ENCODE measurements around the gene CTNNA2.

Gene CTNNA2

DNA sequence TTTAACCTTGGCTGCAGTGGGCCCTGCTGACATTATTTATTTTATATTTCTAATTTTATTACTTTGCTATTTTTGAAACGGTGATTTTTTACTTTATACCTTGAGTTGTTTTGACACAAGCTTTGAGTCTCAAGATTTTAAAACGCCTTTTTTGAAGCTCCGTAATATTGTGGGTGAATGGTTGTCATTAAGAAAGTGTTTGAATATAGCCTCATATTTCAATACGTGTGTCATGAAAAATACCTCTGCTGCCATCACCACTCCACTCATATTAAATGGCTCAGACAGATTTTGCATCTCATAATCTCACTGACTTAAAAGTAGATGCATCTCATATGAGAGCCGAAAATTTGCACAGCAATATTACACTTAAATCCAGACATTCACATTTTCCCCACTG lies 106.6 kb downstream of the CTNNA2 start:
- no peak for DNase-seq

DNA sequence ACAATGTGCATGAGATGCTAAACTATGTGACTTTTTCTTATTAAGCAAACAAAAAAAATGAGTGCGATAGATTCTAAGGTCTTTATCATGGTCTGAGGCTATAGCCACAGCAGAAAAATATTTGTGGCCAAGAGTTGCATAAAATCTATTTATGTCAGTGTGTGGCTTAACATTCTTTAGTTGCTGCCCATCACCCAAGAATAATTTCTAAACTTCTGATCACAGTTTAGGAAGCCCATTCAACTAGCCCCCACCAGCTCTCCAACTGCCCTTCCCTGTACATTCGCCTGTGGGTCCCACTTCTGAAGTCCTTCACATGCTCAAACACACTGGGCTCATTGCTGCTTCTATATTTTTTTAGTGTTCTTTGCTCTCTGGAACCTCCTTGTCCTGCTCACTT lies 107.1 kb downstream of the CTNNA2 start:
- no peak for DNase-seq

DNA sequence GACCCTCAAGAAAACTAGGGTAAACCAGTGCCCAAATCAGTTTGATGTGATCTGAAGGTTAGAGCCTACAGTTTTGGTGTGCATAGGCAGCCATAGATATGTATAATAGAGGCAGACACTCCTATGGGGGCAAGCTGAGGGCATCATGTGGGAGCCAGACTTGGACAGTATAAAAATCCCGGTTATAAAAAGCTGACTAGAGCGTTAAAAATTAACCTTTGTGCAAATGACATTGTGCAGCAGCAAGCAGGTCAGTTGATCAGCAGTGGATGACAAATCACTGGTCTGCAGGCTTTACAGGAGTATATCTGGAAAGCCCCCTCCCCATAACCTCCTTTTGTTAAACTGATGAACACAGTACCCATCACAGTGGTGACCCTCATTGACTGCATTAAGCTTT lies 107.8 kb downstream of the CTNNA2 start:
- DNase-seq = no peak

DNA sequence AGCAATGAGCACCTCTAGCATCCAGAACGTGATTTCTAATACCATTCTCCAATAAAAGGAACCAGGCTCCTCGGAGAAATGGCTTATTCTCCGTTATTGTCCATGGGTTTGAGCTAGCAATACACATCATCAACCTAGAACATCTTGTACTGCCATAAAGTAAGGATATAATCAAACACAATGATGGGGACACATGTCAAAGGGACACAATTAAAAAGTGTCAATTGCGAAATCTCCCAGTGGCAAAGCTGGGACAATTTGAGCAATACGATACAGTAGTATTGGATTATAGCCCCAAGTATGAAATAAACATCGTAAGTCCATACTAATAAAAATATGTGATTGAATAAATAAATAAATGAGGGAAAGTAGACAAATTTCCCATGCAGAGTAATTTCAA lies 108.4 kb downstream of the CTNNA2 start:
- DNase-seq = no peak

DNA sequence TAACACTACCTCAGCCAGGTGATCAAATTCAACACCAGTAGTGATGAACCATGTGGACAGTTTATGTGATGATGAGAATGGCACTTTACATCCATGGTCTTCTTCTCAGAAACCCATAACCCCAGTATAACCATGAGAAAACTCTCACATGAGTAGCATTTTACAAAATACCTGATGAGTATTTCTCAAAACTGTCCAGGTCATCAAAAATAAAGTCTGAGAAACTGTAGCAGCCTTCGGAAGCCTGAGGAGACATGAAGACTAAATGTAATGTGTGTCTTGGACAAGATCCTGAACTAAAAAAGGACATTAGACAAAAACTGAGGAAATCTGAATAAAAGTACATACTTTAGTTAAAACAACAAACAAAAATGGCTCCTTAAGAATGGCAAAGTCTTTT lies 108.9 kb downstream of the CTNNA2 start:
- no peak for DNase-seq

DNA sequence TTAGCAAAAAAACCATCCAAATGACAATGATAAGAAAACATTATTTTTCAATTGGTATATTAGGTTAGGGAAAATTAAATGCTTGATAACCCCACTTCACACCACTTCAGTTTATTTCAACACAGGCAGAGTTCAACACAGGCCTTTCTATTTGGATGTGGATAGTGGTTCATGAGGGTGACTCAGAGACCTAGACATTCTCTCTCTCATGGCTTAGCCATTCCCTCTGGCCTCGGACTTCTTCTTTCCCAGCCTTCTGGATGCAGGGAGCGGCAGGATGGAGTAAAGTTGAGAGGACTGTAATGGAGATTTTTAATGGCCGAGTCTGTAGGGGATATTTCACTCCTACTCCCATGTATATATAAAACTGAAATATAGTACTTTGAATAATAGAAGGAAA lies 109.7 kb downstream of the CTNNA2 start:
- DNase-seq = no peak

GRCh38 chr2:79627237-79627636 lies 114.4 kb downstream of the CTNNA2 start:
- DNase-seq = no peak

GRCh38 chr2:79630060-79630459 lies 117.2 kb downstream of the CTNNA2 start:
- DNase-seq = no peak

GRCh38 chr2:79630972-79631557 lies 118.2 kb downstream of the CTNNA2 start:
- DNase-seq = no peak

- DNase-seq = no peak
Measured at GRCh38 chr2:79638410-79638809, 125.6 kb downstream of the CTNNA2 start.

DNA sequence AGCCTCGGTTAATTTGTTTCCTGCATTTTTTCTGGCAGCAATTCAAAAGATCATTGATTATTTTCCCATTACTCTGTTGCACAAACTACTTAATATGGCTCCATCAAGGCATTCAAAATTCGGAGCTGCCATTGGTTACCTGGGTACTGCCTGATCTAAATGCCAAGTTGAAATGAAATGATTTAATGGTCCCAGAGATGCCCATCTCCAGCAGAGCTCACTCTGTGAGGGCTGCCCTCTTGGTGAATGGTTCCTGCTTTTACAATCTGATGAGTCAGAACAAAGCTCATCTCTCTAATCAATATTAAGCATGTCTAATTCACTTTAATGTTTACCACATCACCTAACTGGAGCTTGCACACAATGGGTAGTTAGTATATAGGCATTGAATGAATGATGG lies 126.1 kb downstream of the CTNNA2 start:
- DNase-seq = no peak

- no peak for DNase-seq
Measured at GRCh38 chr2:79640001-79640400, 127.2 kb downstream of the CTNNA2 start.

- no peak for DNase-seq
Measured at GRCh38 chr2:79649531-79649930, 136.7 kb downstream of the CTNNA2 start.

DNA sequence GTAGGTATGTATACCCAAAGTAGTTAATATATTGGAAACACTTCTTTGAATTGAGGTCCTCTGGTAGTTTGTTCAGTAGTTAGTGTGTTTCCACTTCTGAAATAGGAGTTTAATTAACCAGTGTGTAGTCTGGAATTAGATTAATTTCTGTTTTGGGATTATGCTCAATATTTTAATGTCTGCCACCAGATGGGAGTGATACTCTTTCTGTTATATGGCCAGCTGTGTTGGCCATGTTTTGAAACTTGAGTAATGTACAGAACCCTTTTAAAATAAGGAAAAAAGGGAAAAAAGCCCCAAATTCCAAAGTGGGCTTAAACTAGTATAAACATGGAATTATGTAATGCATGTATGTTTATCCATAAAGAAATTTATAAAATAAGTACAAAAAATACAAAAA lies 147.7 kb downstream of the CTNNA2 start:
- DNase-seq = no peak

DNA sequence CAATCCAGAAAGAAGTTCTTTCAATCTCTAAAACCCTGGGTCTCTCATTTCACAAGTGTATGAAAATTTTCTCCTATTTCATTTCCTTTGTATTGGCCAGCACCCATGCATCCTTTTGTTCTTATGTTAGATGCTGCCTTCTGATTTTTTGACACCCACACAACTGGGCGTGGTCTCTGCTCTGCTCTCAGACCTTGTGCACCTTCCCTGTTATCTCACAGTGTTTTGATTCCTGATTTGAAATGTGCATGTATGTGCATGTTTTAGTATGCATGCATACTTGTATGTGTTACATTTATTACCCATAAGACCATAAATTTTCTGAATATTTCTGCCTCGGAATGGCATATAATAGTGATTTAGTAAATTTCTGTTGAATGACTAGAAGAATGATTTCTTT lies 152.2 kb downstream of the CTNNA2 start:
- no peak for DNase-seq

DNA sequence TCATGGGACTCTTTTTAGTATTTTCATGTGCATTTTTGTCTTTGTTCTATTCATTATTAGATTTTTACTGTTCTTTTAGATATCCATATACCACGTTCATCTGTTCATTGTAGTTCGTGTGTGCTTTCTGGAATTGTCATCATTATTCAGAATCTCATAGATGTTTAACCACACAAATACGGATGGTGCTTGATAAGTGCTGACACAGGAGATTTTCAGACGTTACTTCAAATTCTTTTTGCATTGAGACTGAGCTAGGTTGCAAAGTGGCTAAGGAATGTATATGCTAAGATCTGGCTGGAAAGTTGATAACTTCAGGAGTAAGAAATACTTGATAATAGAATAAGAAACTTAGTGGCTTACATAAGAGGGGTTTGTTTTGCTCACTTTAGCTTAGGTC lies 153.6 kb downstream of the CTNNA2 start:
- no peak for DNase-seq

- DNase-seq = no peak
Measured at GRCh38 chr2:79669714-79670113, 156.9 kb downstream of the CTNNA2 start.

GRCh38 chr2:79670198-79670597 lies 157.3 kb downstream of the CTNNA2 start:
- DNase-seq = no peak

DNA sequence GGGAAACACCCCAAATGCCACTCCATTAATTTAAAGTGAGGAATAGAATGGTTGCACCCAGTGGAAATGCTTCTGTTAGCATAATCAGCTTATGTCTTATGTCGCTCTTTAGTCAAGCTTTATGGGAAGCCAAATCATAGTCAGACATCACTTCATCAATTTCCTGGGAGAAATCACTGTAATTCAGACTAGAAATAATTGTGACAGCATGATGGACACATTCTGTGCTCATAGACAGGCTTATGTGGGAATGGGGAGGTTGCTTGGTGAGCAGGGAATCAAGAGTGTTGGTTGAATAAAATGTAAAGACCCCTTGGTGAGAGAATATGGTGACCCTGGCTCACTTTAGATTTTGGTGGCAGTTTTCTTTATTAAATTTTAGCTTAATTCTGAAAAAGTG lies 174.0 kb downstream of the CTNNA2 start:
- no peak for DNase-seq

- no peak for DNase-seq
Measured at GRCh38 chr2:79695248-79695647, 182.4 kb downstream of the CTNNA2 start.

- DNase-seq = no peak
Measured at GRCh38 chr2:79697200-79697599, 184.3 kb downstream of the CTNNA2 start.

DNA sequence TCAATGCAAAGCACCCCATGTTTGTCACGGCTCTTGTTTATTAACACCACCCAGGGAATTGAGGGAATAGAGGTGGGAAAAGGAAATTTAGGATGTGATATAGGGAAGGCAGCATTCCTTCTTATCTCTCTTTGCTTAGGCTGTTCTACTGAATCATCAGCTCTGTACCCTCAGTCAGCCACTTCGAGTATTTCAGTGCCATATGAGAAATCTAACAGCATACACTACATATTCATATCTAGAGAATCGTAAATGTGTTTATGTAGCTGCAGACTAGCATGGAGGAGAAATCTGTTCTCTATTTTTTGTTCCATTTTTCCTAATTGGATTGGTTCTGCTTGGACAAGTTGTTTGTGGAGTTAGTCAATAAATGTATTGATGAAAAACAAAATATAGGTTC lies 187.8 kb downstream of the CTNNA2 start:
- DNase-seq = no peak

GRCh38 chr2:79702905-79703304 lies 190.1 kb downstream of the CTNNA2 start:
- no peak for DNase-seq

- DNase-seq = no peak
Measured at GRCh38 chr2:79711098-79711497, 198.2 kb downstream of the CTNNA2 start.

DNA sequence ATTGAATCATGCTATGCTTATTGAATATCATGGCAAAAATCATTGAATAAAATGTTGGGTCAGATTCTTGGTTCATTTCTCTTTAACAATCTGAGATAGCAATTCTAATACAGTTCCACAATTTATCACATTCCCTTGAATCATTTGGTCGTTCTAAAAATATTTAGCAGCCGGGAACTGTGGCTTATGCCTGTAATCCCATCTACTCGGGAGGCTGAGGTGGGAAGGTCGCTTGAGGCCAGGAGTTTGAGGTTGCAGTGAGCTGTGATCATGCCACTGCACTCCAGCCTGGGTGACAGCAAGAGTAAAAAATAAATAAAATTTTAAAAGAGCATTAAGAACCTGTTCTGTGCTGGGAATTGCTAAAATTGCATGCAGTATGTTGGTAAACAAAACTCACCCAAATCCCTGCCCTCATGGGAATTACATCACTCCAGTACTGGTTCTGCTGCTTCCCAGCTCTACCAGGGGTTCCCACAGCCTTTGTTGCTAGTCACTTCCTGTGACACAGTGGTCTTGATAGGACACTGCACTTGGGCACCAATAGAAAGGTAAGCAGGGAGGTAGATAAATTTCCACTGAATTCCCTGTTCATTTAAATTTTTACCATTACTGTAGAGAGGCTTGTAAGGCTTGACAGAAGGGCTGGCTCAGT lies 200.4 kb downstream of the CTNNA2 start:
- DNase-seq = no peak
